Upper lobe of left lung (tissue), 4 donors: ENCODE results near the gene NCKIPSD.

ENCODE experiments used
- POLR2A ChIP-seq, 4 donors: fragments of 450-650 bp; IDR thresholded peaks; one replicate each; pipeline ENCODE4 v1.5.1; 2016 to 2017; ENCODE audit warnings: antibody characterized with exemption in 4 of 4, mild to moderate bottlenecking in 2 of 4
- POLR2AphosphoS5 ChIP-seq, 2 donors: sonication (generic); formaldehyde crosslinking; IDR thresholded peaks; one replicate each; pipeline ENCODE4 v1.5.1; 2017; ENCODE audit warnings: antibody characterized with exemption in 2 of 2
- TF ChIP-seq, protein P1 (sequence below), 6 experiments: fragments of 450-650 bp in 4 of 6; fragments of 200-600 bp in 2 of 6; sonication (generic) in 2 of 6; IDR thresholded peaks; one replicate each; pipeline ENCODE4 v1.5.1; 2016 to 2019; ENCODE audit warnings: antibody characterized with exemption in 6 of 6

DNA sequence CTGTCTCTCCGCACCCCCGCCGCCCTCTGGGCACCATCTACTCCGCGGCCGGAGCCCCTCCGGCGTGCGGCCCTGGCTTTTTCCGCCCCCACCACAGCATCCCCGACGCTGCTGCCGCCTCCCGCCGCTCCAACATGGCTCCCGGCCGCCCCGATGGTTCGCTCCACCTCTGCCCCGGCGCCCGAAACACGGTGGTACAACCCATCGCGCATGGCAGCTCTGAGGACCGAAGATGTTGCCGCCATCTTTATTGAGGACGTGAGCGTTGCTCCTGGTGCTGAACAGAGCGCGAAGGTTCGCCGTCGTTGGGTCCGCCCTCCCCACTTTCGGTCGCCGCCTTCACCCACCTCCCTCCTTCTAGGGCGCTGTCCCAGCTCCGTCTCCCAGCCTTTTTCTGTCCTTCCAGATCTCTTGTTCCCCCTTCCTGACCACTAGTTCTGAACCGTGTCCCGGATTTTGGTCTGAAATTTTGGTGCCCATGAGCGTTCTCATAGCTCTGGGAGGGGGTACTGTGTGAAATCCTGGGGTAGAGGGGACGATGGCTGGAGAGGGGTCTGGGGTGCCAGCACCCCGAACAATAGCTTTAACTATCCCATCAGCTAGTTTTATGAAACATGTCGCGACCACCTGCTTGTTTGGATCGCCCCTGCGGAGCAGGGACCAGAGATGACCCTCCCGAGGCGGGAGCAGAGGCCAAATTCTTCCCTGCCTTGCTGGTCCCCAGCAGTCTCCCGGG, 22.8 kb downstream of the NCKIPSD start, which contains the start of gene CELSR3:
- TF ChIP-seq, protein P1, sequence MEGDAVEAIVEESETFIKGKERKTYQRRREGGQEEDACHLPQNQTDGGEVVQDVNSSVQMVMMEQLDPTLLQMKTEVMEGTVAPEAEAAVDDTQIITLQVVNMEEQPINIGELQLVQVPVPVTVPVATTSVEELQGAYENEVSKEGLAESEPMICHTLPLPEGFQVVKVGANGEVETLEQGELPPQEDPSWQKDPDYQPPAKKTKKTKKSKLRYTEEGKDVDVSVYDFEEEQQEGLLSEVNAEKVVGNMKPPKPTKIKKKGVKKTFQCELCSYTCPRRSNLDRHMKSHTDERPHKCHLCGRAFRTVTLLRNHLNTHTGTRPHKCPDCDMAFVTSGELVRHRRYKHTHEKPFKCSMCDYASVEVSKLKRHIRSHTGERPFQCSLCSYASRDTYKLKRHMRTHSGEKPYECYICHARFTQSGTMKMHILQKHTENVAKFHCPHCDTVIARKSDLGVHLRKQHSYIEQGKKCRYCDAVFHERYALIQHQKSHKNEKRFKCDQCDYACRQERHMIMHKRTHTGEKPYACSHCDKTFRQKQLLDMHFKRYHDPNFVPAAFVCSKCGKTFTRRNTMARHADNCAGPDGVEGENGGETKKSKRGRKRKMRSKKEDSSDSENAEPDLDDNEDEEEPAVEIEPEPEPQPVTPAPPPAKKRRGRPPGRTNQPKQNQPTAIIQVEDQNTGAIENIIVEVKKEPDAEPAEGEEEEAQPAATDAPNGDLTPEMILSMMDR (IDR thresholded peaks at IDR 0.05): no peak
- no peak for TF ChIP-seq POLR2A (IDR thresholded peaks at IDR 0.05)
- peak in 1 of 2 donors; percentile 12 for TF ChIP-seq POLR2AphosphoS5 (IDR thresholded peaks at IDR 0.05)
